Esophagus muscularis mucosa (tissue), 4 donors: ENCODE measurements around the gene GTF2IRD1. TPM values are rescaled to one million over a fixed set of nuclear protein-coding genes. Genes with fewer than 3 reads are reported as not detected.

Experiments
- DNase-seq: peaks from one replicate; pipeline ENCODE4 v3.0.0-alpha.2; 2017; ENCODE audit errors: extremely low spot score
- H3K27ac ChIP-seq, 4 donors: fragments of 200-600 bp; sonication (generic); replicated peaks in 1 of 4; 1 replicate in 3 of 4; 2 replicates in 1 of 4; pipeline ENCODE4 v1.5.1; 2016 to 2019; ENCODE audit warnings: mild to moderate bottlenecking in 1 of 4
- H3K27me3 ChIP-seq, 4 donors: fragments of 200-600 bp; sonication (generic); one replicate each; pipeline versions ENCODE4 v1.5.1 to v1.6.0; 2016 to 2019
- H3K36me3 ChIP-seq, 4 donors: fragments of 200-600 bp; sonication (generic); one replicate each; pipeline ENCODE4 v1.5.1; 2016 to 2019
- H3K4me1 ChIP-seq, 4 donors: fragments of 200-600 bp; sonication (generic); one replicate each; pipeline ENCODE4 v1.5.1; 2016 to 2019
- H3K4me3 ChIP-seq, 4 donors: fragments of 200-600 bp; sonication (generic); 1 replicate in 2 of 4; 2 replicates in 2 of 4; pipeline ENCODE4 v1.5.1; 2016 to 2019; ENCODE audit warnings: mild to moderate bottlenecking in 4 of 4, moderate library complexity in 1 of 4
- H3K9me3 ChIP-seq, 4 donors: fragments of 200-600 bp; sonication (generic); 1 replicate in 3 of 4; 2 replicates in 1 of 4; pipeline ENCODE4 v1.5.1; 2016 to 2019
- EP300 ChIP-seq: sonication (generic); formaldehyde crosslinking; IDR thresholded peaks from one replicate; pipeline ENCODE4 v1.6.1; 2017; ENCODE audit warnings: antibody characterized with exemption
- POLR2A ChIP-seq: fragments of 450-650 bp; IDR thresholded peaks from one replicate; pipeline ENCODE4 v1.6.1; 2017; ENCODE audit warnings: antibody characterized with exemption, moderate library complexity, mild to moderate bottlenecking, low read depth
- POLR2AphosphoS5 ChIP-seq, 2 donors: sonication (generic); formaldehyde crosslinking; IDR thresholded peaks; one replicate each; pipeline ENCODE4 v1.6.1; 2017; ENCODE audit warnings: antibody characterized with exemption in 2 of 2
- WGBS: methylation state at CpG from one replicate; pipeline ENCODE4 v1.1.5; 2018; 5-methylcytosine and 5-hydroxymethylcytosine counted together
- intact Hi-C: fragments of 100-400 bp; cut with DNase I; formaldehyde crosslinking; loops from one replicate; pipeline ENCODE4 v1.15.1; 2023
- total RNA-seq, 4 donors: library from RNA; depleted of rRNA; stranded (reverse); fragments of >200 nt; gene quantifications; one replicate each; pipeline versions ENCODE4 v1.1.0 to v1.2.1, GENCODE V29; 2016
- TF ChIP-seq, protein P1 (sequence below), 3 experiments: fragments of 200-600 bp in 2 of 3; fragments of 450-650 bp in 1 of 3; sonication (generic) in 2 of 3; IDR thresholded peaks; one replicate each; pipeline ENCODE4 v1.5.1; 2017 to 2019; ENCODE audit warnings: antibody characterized with exemption in 3 of 3, mild to moderate bottlenecking in 2 of 3, moderate library complexity in 1 of 3

The GTF2IRD1 gene
- total RNA-seq, 4 donors from 2014 or later, result 20.8 to 24.0 (median 22.0) TPM

DNA sequence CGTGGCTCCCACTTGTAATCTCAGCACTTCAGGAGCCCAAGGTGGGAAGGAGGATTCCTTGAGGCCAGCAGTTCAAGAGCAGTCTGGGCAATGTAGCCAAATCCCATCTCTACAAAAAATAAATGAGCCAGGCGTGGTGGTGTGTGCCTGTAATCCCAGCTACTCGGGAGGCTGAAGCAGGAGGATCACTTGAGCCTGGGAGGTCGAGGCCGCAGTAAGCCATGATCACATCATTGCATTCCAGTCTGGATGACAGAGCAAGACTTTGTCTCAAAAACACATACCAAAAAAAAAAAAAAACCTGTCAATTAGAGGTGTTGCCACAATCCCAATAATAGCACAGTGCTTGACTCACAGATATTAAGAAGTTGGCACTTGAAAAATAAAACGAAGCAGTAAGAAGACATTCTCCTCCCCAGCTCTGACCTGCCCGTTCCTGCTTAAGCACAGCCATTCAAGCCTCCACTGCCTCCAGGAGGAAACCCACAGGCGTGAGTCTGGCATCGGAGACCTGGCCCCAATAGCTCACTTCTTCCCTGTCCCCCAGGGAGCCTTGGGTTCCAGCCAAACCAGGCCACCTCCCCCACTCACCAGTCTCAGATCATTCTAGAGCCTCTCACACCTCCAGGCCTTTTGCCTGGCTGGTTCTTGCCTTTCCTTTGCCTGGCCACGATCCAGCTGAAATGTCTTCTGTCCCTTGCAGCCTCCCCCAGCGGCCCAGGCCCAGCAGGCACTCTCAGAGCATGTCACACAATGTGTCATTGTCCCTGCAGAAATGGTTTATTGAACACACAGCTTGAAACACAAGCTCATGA is 158.5 kb downstream of the GTF2IRD1 start:
- no peak for DNase-seq
- Histone ChIP-seq H3K4me3 (no peak overlapping the region), H3K36me3 (no peaks in the 10 kb centered on the region), H3K4me1 (peaks cover 6 to 37% (median 23%) of the 10 kb centered on the region in 4 donors), H3K27me3 (no peaks in the 10 kb centered on the region), H3K27ac (peak overlapping the region; percentile 80 to 84 (median 81)), H3K9me3 (no peaks in the 10 kb centered on the region)
- intact Hi-C loops, result loop anchor here (5.0 to 10.0 kb wide), 2 partner anchors 45 to 93 kb away; partner anchors contain the start of gene GTF2I
- TF ChIP-seq POLR2A (no peak), POLR2AphosphoS5 (IDR thresholded peaks at IDR 0.05) (peak in 1 of 2 donors; percentile 53), EP300 (no peak)
- WGBS, result 55% methylated on average over 10 of the region's 11 CpGs

DNA sequence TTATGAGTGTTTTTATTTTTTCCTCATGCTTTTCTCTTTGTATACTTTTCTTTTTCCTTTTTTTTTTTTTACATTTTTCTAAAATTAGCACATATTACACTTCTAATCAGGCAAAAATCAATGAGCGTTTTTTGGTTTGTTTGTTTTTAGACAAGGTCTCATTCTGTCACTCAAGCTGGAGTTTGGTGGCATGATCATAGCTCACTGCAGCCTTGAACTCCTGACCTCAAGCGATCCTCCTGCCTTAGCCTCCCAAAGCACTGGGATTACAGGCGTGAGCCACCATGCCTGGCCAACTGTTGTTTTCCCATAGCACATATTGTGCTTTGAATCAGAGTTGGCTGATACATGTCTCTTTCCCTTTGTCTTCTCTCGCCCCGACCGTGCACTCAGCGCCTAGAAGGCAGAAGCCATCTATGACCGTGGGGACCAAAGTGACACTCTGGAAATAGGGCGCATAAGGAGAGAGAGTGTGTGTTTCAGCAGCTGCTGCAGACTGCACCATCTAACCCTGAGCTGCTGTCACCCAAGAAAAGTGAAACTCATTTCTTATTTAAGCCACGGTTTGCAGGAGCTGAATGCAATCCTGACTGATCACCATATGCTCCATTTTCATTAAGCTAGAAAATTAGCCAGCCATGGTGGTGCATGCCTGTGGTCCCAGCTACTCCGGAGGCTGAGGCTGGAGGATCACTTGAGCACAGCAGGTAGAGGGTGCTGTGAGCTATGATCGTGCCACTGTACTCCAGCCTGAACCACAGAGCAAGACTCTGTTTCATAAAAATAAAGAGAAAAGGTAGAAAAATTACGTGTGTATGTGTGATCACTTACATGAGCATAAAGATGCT is 162.5 kb downstream of the GTF2IRD1 start:
- peaks cover 6 to 21% (median 15%) of the 10 kb centered on the region in 4 donors for H3K4me1 ChIP-seq
- H3K27me3 ChIP-seq, result no peaks in the 10 kb centered on the region
- WGBS, result 88% methylated on average over 13 of the region's 13 CpGs
- H3K4me3 ChIP-seq, result no peak overlapping the region
- TF ChIP-seq, protein P1, sequence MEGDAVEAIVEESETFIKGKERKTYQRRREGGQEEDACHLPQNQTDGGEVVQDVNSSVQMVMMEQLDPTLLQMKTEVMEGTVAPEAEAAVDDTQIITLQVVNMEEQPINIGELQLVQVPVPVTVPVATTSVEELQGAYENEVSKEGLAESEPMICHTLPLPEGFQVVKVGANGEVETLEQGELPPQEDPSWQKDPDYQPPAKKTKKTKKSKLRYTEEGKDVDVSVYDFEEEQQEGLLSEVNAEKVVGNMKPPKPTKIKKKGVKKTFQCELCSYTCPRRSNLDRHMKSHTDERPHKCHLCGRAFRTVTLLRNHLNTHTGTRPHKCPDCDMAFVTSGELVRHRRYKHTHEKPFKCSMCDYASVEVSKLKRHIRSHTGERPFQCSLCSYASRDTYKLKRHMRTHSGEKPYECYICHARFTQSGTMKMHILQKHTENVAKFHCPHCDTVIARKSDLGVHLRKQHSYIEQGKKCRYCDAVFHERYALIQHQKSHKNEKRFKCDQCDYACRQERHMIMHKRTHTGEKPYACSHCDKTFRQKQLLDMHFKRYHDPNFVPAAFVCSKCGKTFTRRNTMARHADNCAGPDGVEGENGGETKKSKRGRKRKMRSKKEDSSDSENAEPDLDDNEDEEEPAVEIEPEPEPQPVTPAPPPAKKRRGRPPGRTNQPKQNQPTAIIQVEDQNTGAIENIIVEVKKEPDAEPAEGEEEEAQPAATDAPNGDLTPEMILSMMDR (IDR thresholded peaks at IDR 0.05), result no peak
- TF ChIP-seq POLR2A (no peak), EP300 (no peak), POLR2AphosphoS5 (IDR thresholded peaks at IDR 0.05) (no peak)
- intact Hi-C loops, result loop anchor here (10.0 kb wide), 1 partner anchor 89 kb away; no protein-coding TSS in a partner anchor
- DNase-seq, result no peak
- no peaks in the 10 kb centered on the region for H3K36me3 ChIP-seq
- H3K9me3 ChIP-seq, result no peaks in the 10 kb centered on the region
- H3K27ac ChIP-seq, result no peak overlapping the region

DNA sequence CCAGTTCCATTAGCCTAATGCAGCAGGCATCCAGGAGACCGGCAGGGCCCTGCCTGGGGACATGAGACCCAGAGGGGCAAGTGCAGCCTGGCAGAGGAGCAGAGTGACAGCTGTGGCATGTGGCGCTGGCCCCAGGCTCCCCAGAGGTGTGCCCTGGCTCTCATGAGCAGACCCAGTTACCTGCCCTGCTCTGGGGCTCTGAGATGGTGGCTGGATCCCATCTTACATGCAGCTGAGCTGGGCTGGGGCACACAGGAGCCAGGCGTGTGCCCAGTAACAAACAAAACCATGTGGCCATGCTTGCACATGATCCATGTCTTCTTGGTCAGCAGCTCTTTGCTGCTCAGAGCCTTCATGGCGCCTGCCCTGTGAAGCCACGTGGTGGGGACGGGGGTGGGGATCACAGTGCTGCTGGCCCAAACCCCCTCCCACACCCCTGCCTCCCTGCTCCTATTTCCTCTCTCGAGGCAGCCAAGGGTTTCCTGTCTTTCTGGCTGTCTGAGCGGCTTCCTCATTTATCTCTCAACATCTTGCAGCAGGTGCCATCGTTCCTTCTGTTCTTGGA is 163.6 kb downstream of the GTF2IRD1 start:
- Histone ChIP-seq H3K27me3 (no peaks in the 10 kb centered on the region), H3K4me3 (no peak overlapping the region), H3K27ac (no peak overlapping the region), H3K36me3 (no peaks in the 10 kb centered on the region), H3K9me3 (no peaks in the 10 kb centered on the region), H3K4me1 (peaks cover 6 to 14% (median 10%) of the 10 kb centered on the region in 4 donors)
- no peak for DNase-seq
- intact Hi-C loops, result loop anchor here (10.0 kb wide), 1 partner anchor 88 kb away; no protein-coding TSS in a partner anchor
- 68% methylated on average over 6 of the region's 9 CpGs for WGBS
- TF ChIP-seq POLR2A (no peak), POLR2AphosphoS5 (IDR thresholded peaks at IDR 0.05) (no peak), EP300 (no peak)
- TF ChIP-seq, protein P1 (IDR thresholded peaks at IDR 0.05), result no peak

DNA sequence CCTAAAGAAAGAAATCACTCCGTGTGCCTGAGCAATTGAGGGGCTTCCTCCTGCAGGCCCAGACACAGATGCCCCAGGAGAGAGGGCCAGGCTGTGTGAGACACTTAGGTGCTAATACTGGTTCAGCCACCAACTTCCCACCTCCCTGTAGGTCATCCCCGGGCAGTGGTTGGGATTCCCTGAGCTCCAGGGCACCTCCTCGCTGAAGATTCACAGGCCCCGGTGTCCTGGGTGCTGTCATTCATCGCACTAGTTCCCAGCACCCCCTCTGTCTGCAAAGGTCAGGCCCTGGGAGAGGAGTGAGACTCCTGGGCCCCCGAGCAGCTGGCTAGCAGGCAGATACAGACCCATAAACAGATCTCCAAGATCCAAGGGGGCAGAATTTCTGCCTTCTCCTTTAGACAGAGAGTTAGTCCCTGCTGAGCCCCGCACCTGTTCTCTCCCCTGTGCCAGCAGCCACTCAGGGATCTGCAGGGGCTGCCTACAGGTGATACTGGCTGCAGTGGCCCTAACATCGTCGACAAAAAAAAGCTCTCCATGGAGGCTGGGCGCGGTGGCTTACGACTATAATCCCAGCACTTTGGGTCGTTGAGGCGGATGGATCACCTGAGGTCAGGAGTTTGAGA is 165.6 kb downstream of the GTF2IRD1 start:
- no peak for DNase-seq
- H3K9me3 ChIP-seq, result no peaks in the 10 kb centered on the region
- peaks cover 0 to 5% (median 0%) of the 10 kb centered on the region in 4 donors for H3K4me1 ChIP-seq
- intact Hi-C loops, result loop anchor here (10.0 kb wide), 1 partner anchor 85 kb away; no protein-coding TSS in a partner anchor
- WGBS, result 78% methylated on average over 10 of the region's 14 CpGs
- H3K27ac ChIP-seq, result no peak overlapping the region
- H3K27me3 ChIP-seq, result no peaks in the 10 kb centered on the region
- no peaks in the 10 kb centered on the region for H3K36me3 ChIP-seq
- no peak overlapping the region for H3K4me3 ChIP-seq
- TF ChIP-seq EP300 (no peak), POLR2AphosphoS5 (IDR thresholded peaks at IDR 0.05) (no peak), POLR2A (no peak)
- TF ChIP-seq, protein P1 (IDR thresholded peaks at IDR 0.05), result no peak
